ENCODE results near the gene C18orf63. TPM values are rescaled to one million over a fixed set of nuclear protein-coding genes. Genes with fewer than 3 reads are reported as not detected.

C18orf63 gene
- total RNA-seq, 2 experiments from 2014 or later = not detected

- Mint-ChIP-seq H3K4me1 (ENCODE audit: low read depth) (peaks cover 75% of the 10 kb centered on the region), H3K36me3 (ENCODE audit: low read depth) (no peaks in the 10 kb centered on the region), H3K4me3 (peak overlapping the region; percentile 4), H3K9me3 (no peaks in the 10 kb centered on the region), H3K27me3 (no peaks in the 10 kb centered on the region), H3K27ac (peak overlapping the region; percentile 71)
- Histone ChIP-seq H3K36me3 (ENCODE audit: insufficient read depth, low read length) (no peaks in the 10 kb centered on the region), H3K4me1 (ENCODE audit: insufficient read depth, low read length) (peaks cover 58% of the 10 kb centered on the region), H3K9me3 (ENCODE audit: control insufficient read depth in 1 of 2, insufficient read depth in 1 of 2, low read length in 2 of 2) (no peaks in the 10 kb centered on the region), H3K27ac (ENCODE audit: low read depth in 1 of 2, low read length in 2 of 2) (peak overlapping the region; percentile 46 to 53), H3K27me3 (ENCODE audit: control insufficient read depth in 1 of 2, insufficient read depth in 2 of 2, low read length in 2 of 2) (no peaks in the 10 kb centered on the region), H3K4me3 (ENCODE audit: low read length) (no peak overlapping the region)
- ChIA-PET CTCF (interaction anchor here (1.2 to 3.0 kb wide), 5 partner anchors 10 to 179 kb away, joined by 3 to 20 read pairs (median 6); partner anchors contain the start of gene CNDP2), POLR2A (interaction anchor here (0.7 to 3.1 kb wide), 19 partner anchors 9 to 291 kb away, joined by 3 to 69 read pairs (median 6); partner anchors contain the start of genes CNDP2 and ZNF407)
- intact Hi-C loops (cut with DNase I, micrococcal nuclease) = loop anchor here (1.0 to 5.0 kb wide), 6 partner anchors 15 to 224 kb away; partner anchors contain the start of genes CYB5A (in 1 of the 2) and ZNF407 (in 1 of the 2)
- DNase-seq (peak in 13 of 14 experiments; percentile 13 to 94 (median 39)), ATAC-seq (ENCODE audit: poor library complexity) (peak; percentile 92)
- no peak for TF ChIP-seq CTCF (IDR thresholded peaks at IDR 0.05)
These were observed 57.8 kb downstream of the C18orf63 start for GRCh38 chr18:74373428-74373827.

GRCh38 chr18:74375999-74376398, 60.4 kb downstream of the C18orf63 start:
- Mint-ChIP-seq H3K4me3 (peak overlapping the region; percentile 1), H3K27me3 (no peaks in the 10 kb centered on the region), H3K36me3 (ENCODE audit: low read depth) (no peaks in the 10 kb centered on the region), H3K9me3 (no peaks in the 10 kb centered on the region), H3K4me1 (ENCODE audit: low read depth) (peaks cover 77% of the 10 kb centered on the region), H3K27ac (peak overlapping the region; percentile 9)
- ATAC-seq (ENCODE audit: poor library complexity) (no peak), DNase-seq (no peak)
- POLR2A ChIA-PET = interaction anchor here (0.7 to 3.1 kb wide), 3 partner anchors 114 to 222 kb away, joined by 3 to 69 read pairs (median 4); partner anchors contain the start of gene CNDP2
- Histone ChIP-seq H3K9me3 (ENCODE audit: control insufficient read depth in 1 of 2, insufficient read depth in 1 of 2, low read length in 2 of 2) (peaks cover 0 to 5% of the 10 kb centered on the region in 2 experiments), H3K27me3 (ENCODE audit: control insufficient read depth in 1 of 2, insufficient read depth in 2 of 2, low read length in 2 of 2) (no peaks in the 10 kb centered on the region), H3K36me3 (ENCODE audit: insufficient read depth, low read length) (no peaks in the 10 kb centered on the region), H3K4me1 (ENCODE audit: insufficient read depth, low read length) (peaks cover 66% of the 10 kb centered on the region), H3K27ac (ENCODE audit: low read depth in 1 of 2, low read length in 2 of 2) (no peak overlapping the region), H3K4me3 (ENCODE audit: low read length) (no peak overlapping the region)
- TF ChIP-seq CTCF (IDR thresholded peaks at IDR 0.05) = no peak
- intact Hi-C loops (cut with DNase I, micrococcal nuclease) = no loop called here
- CTCF ChIA-PET = no interaction called here

- ChIA-PET CTCF (no interaction called here), POLR2A (interaction anchor here (0.7 kb wide), 1 partner anchor 23 kb away, joined by 3 read pairs; no protein-coding TSS in a partner anchor)
- peaks cover 0 to 10% of the 10 kb centered on the region in 2 experiments for H3K9me3 ChIP-seq (ENCODE audit: control insufficient read depth in 1 of 2, insufficient read depth in 1 of 2, low read length in 2 of 2)
- Mint-ChIP-seq H3K27ac (peak overlapping the region; percentile 64), H3K4me1 (ENCODE audit: low read depth) (peaks cover 72% of the 10 kb centered on the region), H3K9me3 (no peaks in the 10 kb centered on the region), H3K27me3 (no peaks in the 10 kb centered on the region), H3K4me3 (no peak overlapping the region), H3K36me3 (ENCODE audit: low read depth) (no peaks in the 10 kb centered on the region)
- DNase-seq = no peak
- no peak for TF ChIP-seq CTCF (IDR thresholded peaks at IDR 0.05)
- no peak for ATAC-seq (ENCODE audit: poor library complexity)
- H3K27ac ChIP-seq (ENCODE audit: low read depth in 1 of 2, low read length in 2 of 2) = no peak overlapping the region
- intact Hi-C loops (cut with DNase I, micrococcal nuclease) = no loop called here
- no peaks in the 10 kb centered on the region for H3K36me3 ChIP-seq (ENCODE audit: insufficient read depth, low read length)
- no peak overlapping the region for H3K4me3 ChIP-seq (ENCODE audit: low read length)
- H3K27me3 ChIP-seq (ENCODE audit: control insufficient read depth in 1 of 2, insufficient read depth in 2 of 2, low read length in 2 of 2) = no peaks in the 10 kb centered on the region
- H3K4me1 ChIP-seq (ENCODE audit: insufficient read depth, low read length) = peaks cover 66% of the 10 kb centered on the region
These were observed 60.9 kb downstream of the C18orf63 start for GRCh38 chr18:74376523-74376922.
